Brain microvascular endothelial cell (primary cell): ENCODE results near the gene NDUFA13.
A peak's percentile ranks its signal among the peaks of the same experiment; 100 is the strongest.
"Not testable (repeated sequence)": the region's sequence is repeated elsewhere in the genome, so short reads cannot be mapped to it uniquely, and the experiment has no call there.

Experiments
- DNase-seq: peaks from one replicate; pipeline ENCODE4 v3.0.0-alpha.2; 2020
- H3K27ac ChIP-seq: fragments of 250-450 bp; sonication (Bioruptor Pico); 2 replicates; pipeline ENCODE4 v1.5.1; 2020; ENCODE audit warnings: mild to moderate bottlenecking, moderate library complexity
- H3K27me3 ChIP-seq: fragments of 250-450 bp; sonication (Bioruptor Pico); replicated peaks from 2 replicates; pipeline ENCODE4 v1.5.1; 2020; ENCODE audit warnings: mild to moderate bottlenecking
- H3K36me3 ChIP-seq: fragments of 250-450 bp; sonication (Bioruptor Pico); replicated peaks from 2 replicates; pipeline ENCODE4 v1.5.1; 2020; ENCODE audit warnings: mild to moderate bottlenecking
- H3K4me3 ChIP-seq: 2 replicates; pipeline ENCODE4 v1.5.1; 2011; ENCODE audit warnings: low read depth, mild to moderate bottlenecking, control low read depth, low read length, moderate library complexity
- CTCF ChIP-seq: IDR thresholded peaks from 2 replicates; pipeline ENCODE4 v1.5.1; 2011; ENCODE audit warnings: low read depth, mild to moderate bottlenecking, moderate library complexity, low read length, control low read depth, inconsistent platforms; ENCODE audit errors: missing control alignments
- in situ Hi-C: cut with HindIII; loops from 2 replicates; pipeline ENCODE4 v1.10.0; 2017; ENCODE audit warnings: low sequenced_read_pairs, low pct_ligation_motif_present

NDUFA13 gene

GRCh38 chr19:19515642-19516519, at the start of gene NDUFA13:
NDUFA13 (plus strand) TSS chr19:19516225; CDS start chr19:19516239, 14 bp downstream.
- peak within 1 kb of the TSS; percentile 59 for H3K27ac ChIP-seq
- H3K36me3 ChIP-seq, result peaks cover 2% of the 10 kb centered on the region
- no peaks in the 10 kb centered on the region for H3K27me3 ChIP-seq
- H3K4me3 ChIP-seq, result peak within 1 kb of the TSS; percentile 87
- peak; percentile 38 for TF ChIP-seq CTCF
- peak; percentile 91 for DNase-seq
- in situ Hi-C loops, result no loop called here

- no peak for TF ChIP-seq CTCF
- H3K27me3 ChIP-seq, result no peaks in the 10 kb centered on the region
- in situ Hi-C loops, result no loop called here
- H3K36me3 ChIP-seq, result peaks cover 28% of the 10 kb centered on the region
- H3K27ac ChIP-seq, result no peak overlapping the region
- DNase-seq, result no peak
- no peak overlapping the region for H3K4me3 ChIP-seq
Measured at GRCh38 chr19:19468424-19469050, 47.5 kb upstream of the NDUFA13 start.

- in situ Hi-C loops, result no loop called here
- Histone ChIP-seq H3K27me3 (no peaks in the 10 kb centered on the region), H3K4me3 (no peak overlapping the region), H3K36me3 (peaks cover 27% of the 10 kb centered on the region), H3K27ac (no peak overlapping the region)
- DNase-seq, result no peak
- TF ChIP-seq CTCF, result no peak
Measured at GRCh38 chr19:19470579-19470978, 45.4 kb upstream of the NDUFA13 start.

GRCh38 chr19:19471682-19472081, 44.3 kb upstream of the NDUFA13 start:
- no peak for TF ChIP-seq CTCF
- DNase-seq, result no peak
- in situ Hi-C loops, result no loop called here
- Histone ChIP-seq H3K27ac (no peak overlapping the region), H3K27me3 (no peaks in the 10 kb centered on the region), H3K36me3 (peaks cover 16% of the 10 kb centered on the region), H3K4me3 (no peak overlapping the region)

GRCh38 chr19:19472106-19472505, 43.9 kb upstream of the NDUFA13 start:
- in situ Hi-C loops, H3K4me3 ChIP-seq, H3K27ac ChIP-seq, H3K27me3 ChIP-seq, DNase-seq: not testable (repeated sequence)
- H3K36me3 ChIP-seq, result peaks cover 12% of the 10 kb centered on the region

GRCh38 chr19:19475015-19475765, 40.8 kb upstream of the NDUFA13 start:
- Histone ChIP-seq H3K4me3 (no peak overlapping the region), H3K36me3 (peaks cover 8% of the 10 kb centered on the region), H3K27ac (no peak overlapping the region), H3K27me3 (no peaks in the 10 kb centered on the region)
- in situ Hi-C loops, result no loop called here
- no peak for DNase-seq
- no peak for TF ChIP-seq CTCF
